Smooth muscle cell (in vitro differentiated cells): Measurements from ENCODE around the gene PIP5K1B. TPM values are rescaled to one million over a fixed set of nuclear protein-coding genes. Genes with fewer than 3 reads are reported as not detected.

Experiments
- DNase-seq: peaks from one replicate; lab custom pipeline; 2025; ENCODE audit not compliant: unreplicated experiment; lab: John Stamatoyannopoulos, UW
- H2AFZ ChIP-seq: fragments of 200-600 bp; sonication (generic); 2 replicates; pipeline ENCODE4 v1.6.0; 2016; ENCODE audit warnings: antibody characterized with exemption, low read depth, mild to moderate bottlenecking
- H3F3A ChIP-seq: fragments of 200-600 bp; sonication (generic); 2 replicates; pipeline ENCODE4 v1.6.0; 2017; ENCODE audit warnings: antibody characterized with exemption, low read depth
- H3K27ac ChIP-seq: fragments of 200-600 bp; sonication (generic); 2 replicates; pipeline ENCODE4 v1.5.1; 2016; ENCODE audit warnings: low read depth, mild to moderate bottlenecking
- H3K27me3 ChIP-seq: fragments of 200-600 bp; sonication (generic); 2 replicates; pipeline ENCODE4 v1.6.1; 2016; ENCODE audit warnings: low read depth, mild to moderate bottlenecking
- H3K36me3 ChIP-seq: fragments of 200-600 bp; sonication (generic); 2 replicates; pipeline ENCODE4 v1.5.1; 2016; ENCODE audit warnings: low read depth
- H3K4me1 ChIP-seq: fragments of 200-600 bp; sonication (generic); 2 replicates; pipeline ENCODE4 v1.5.1; 2016; ENCODE audit warnings: low read depth
- H3K4me2 ChIP-seq: fragments of 200-600 bp; sonication (generic); 2 replicates; pipeline ENCODE4 v1.6.0; 2016; ENCODE audit warnings: mild to moderate bottlenecking
- H3K4me3 ChIP-seq: fragments of 200-600 bp; sonication (generic); 2 replicates; pipeline ENCODE4 v1.5.1; 2016; ENCODE audit warnings: mild to moderate bottlenecking
- H3K79me2 ChIP-seq: fragments of 200-600 bp; sonication (generic); 2 replicates; pipeline ENCODE4 v1.6.0; 2016; ENCODE audit warnings: low read depth, mild to moderate bottlenecking
- H3K9ac ChIP-seq: fragments of 200-600 bp; sonication (generic); 2 replicates; pipeline ENCODE4 v1.6.0; 2016; ENCODE audit warnings: low read depth
- H3K9me3 ChIP-seq: fragments of 200-600 bp; sonication (generic); replicated peaks from 2 replicates; pipeline ENCODE4 v1.5.1; 2016; ENCODE audit warnings: low read depth
- H4K20me1 ChIP-seq: fragments of 200-600 bp; sonication (generic); 2 replicates; pipeline ENCODE4 v1.6.0; 2016; ENCODE audit warnings: low read depth
- CTCF ChIP-seq: fragments of 200-600 bp; sonication (generic); IDR thresholded peaks from 2 replicates; pipeline ENCODE4 v1.5.1; 2017; ENCODE audit warnings: borderline replicate concordance, mild to moderate bottlenecking, antibody characterized with exemption; ENCODE audit not compliant: insufficient read depth, poor library complexity, severe bottlenecking
- WGBS: methylation state at CpG from one replicate; pipeline ENCODE4 v1.1.7; 2016; ENCODE audit warnings: low lambda C conversion rate; 5-methylcytosine and 5-hydroxymethylcytosine counted together
- polyA plus RNA-seq: library from polyadenylated mRNA; unstranded; fragments of >200 nt; fragmentation: Nextera tagmentation; extraction: Ambion mirVana; gene quantifications from 2 replicates; pipeline ENCODE4 v1.2.1, GENCODE V29; 2016
- total RNA-seq: library from RNA; depleted of rRNA; stranded (reverse); fragments of >200 nt; gene quantifications from 2 replicates; pipeline ENCODE4 v1.2.3, GENCODE V29; 2014

PIP5K1B gene
- total and polyA plus RNA-seq, 2 experiments from 2014 or later = not detected

- no peaks in the 10 kb centered on the region for H3F3A ChIP-seq
- no peaks in the 10 kb centered on the region for H3K9me3 ChIP-seq
- TF ChIP-seq CTCF = no peak
- no peak overlapping the region for H3K4me3 ChIP-seq
- H3K4me2 ChIP-seq = no peak overlapping the region
- H3K4me1 ChIP-seq = no peaks in the 10 kb centered on the region
- 96% methylated on average over 1 of the region's 1 CpG for WGBS
- no peaks in the 10 kb centered on the region for H3K79me2 ChIP-seq
- H3K27ac ChIP-seq = no peak overlapping the region
- no peak overlapping the region for H3K9ac ChIP-seq
- H3K36me3 ChIP-seq = no peaks in the 10 kb centered on the region
- H2AFZ ChIP-seq = no peak overlapping the region
- no peaks in the 10 kb centered on the region for H4K20me1 ChIP-seq
- H3K27me3 ChIP-seq = no peaks in the 10 kb centered on the region
- DNase-seq = no peak
Observed at GRCh38 chr9:68920921-68921320, 215.9 kb downstream of the PIP5K1B start.

GRCh38 chr9:68923480-68923879 is 218.4 kb downstream of the PIP5K1B start:
- H3K36me3 ChIP-seq = no peaks in the 10 kb centered on the region
- no peak overlapping the region for H3K27ac ChIP-seq
- no peak overlapping the region for H3K9ac ChIP-seq
- no peak overlapping the region for H2AFZ ChIP-seq
- H3K79me2 ChIP-seq = no peaks in the 10 kb centered on the region
- TF ChIP-seq CTCF = no peak
- H3K4me1 ChIP-seq = no peaks in the 10 kb centered on the region
- H3K4me3 ChIP-seq = no peak overlapping the region
- no peak overlapping the region for H3K4me2 ChIP-seq
- H4K20me1 ChIP-seq = no peaks in the 10 kb centered on the region
- H3K9me3 ChIP-seq = no peaks in the 10 kb centered on the region
- no peak for DNase-seq
- H3K27me3 ChIP-seq = peaks cover 3% of the 10 kb centered on the region
- H3F3A ChIP-seq = no peaks in the 10 kb centered on the region

- no peaks in the 10 kb centered on the region for H3K9me3 ChIP-seq
- WGBS = 69% methylated on average over 6 of the region's 6 CpGs
- H3F3A ChIP-seq = no peaks in the 10 kb centered on the region
- no peak for TF ChIP-seq CTCF
- H3K36me3 ChIP-seq = no peaks in the 10 kb centered on the region
- H3K27me3 ChIP-seq = peaks cover 3% of the 10 kb centered on the region
- H3K27ac ChIP-seq = no peak overlapping the region
- no peak for DNase-seq
- H3K4me1 ChIP-seq = no peaks in the 10 kb centered on the region
- no peak overlapping the region for H3K4me3 ChIP-seq
- no peak overlapping the region for H3K9ac ChIP-seq
- H2AFZ ChIP-seq = no peak overlapping the region
- no peaks in the 10 kb centered on the region for H3K79me2 ChIP-seq
- no peaks in the 10 kb centered on the region for H4K20me1 ChIP-seq
- H3K4me2 ChIP-seq = no peak overlapping the region
Observed at GRCh38 chr9:68925175-68925574, 220.1 kb downstream of the PIP5K1B start.

- H3K27ac ChIP-seq = no peak overlapping the region
- no peak overlapping the region for H2AFZ ChIP-seq
- H3K27me3 ChIP-seq = peaks cover 3% of the 10 kb centered on the region
- no peak for TF ChIP-seq CTCF
- no peaks in the 10 kb centered on the region for H3K79me2 ChIP-seq
- H4K20me1 ChIP-seq = no peaks in the 10 kb centered on the region
- no peaks in the 10 kb centered on the region for H3F3A ChIP-seq
- H3K4me3 ChIP-seq = no peak overlapping the region
- H3K36me3 ChIP-seq = no peaks in the 10 kb centered on the region
- H3K9ac ChIP-seq = no peak overlapping the region
- DNase-seq = no peak
- H3K9me3 ChIP-seq = no peaks in the 10 kb centered on the region
- H3K4me2 ChIP-seq = no peak overlapping the region
- WGBS = 97% methylated on average over 2 of the region's 2 CpGs
- H3K4me1 ChIP-seq = no peaks in the 10 kb centered on the region
Observed at GRCh38 chr9:68927165-68927564, 222.1 kb downstream of the PIP5K1B start.
